Astrocyte of the spinal cord (primary cell): Measurements from ENCODE around the gene CCDC91.
A peak's percentile ranks its signal among the peaks of the same experiment; 100 is the strongest.

Experiments
- DNase-seq: peaks from one replicate; pipeline ENCODE4 v3.0.0; 2011; ENCODE audit warnings: low read depth, low spot score
- H3K4me3 ChIP-seq: 2 replicates; pipeline ENCODE4 v1.5.1; 2011; ENCODE audit warnings: low read depth, mild to moderate bottlenecking, low read length, moderate library complexity
- in situ Hi-C: cut with HindIII; loops from 2 replicates; pipeline ENCODE4 v1.10.0; 2017; ENCODE audit warnings: low sequenced_read_pairs
- TF ChIP-seq, protein P1 (sequence below): IDR thresholded peaks from 2 replicates; pipeline ENCODE4 v1.5.1; 2012; ENCODE audit warnings: low read depth, mild to moderate bottlenecking, low read length, inconsistent platforms

The CCDC91 gene

GRCh38 chr12:28568704-28569103 is 378.4 kb downstream of the CCDC91 start:
- H3K4me3 ChIP-seq = no peak overlapping the region
- TF ChIP-seq, protein P1, sequence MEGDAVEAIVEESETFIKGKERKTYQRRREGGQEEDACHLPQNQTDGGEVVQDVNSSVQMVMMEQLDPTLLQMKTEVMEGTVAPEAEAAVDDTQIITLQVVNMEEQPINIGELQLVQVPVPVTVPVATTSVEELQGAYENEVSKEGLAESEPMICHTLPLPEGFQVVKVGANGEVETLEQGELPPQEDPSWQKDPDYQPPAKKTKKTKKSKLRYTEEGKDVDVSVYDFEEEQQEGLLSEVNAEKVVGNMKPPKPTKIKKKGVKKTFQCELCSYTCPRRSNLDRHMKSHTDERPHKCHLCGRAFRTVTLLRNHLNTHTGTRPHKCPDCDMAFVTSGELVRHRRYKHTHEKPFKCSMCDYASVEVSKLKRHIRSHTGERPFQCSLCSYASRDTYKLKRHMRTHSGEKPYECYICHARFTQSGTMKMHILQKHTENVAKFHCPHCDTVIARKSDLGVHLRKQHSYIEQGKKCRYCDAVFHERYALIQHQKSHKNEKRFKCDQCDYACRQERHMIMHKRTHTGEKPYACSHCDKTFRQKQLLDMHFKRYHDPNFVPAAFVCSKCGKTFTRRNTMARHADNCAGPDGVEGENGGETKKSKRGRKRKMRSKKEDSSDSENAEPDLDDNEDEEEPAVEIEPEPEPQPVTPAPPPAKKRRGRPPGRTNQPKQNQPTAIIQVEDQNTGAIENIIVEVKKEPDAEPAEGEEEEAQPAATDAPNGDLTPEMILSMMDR = no peak
- in situ Hi-C loops = no loop called here
- no peak for DNase-seq

- peak; percentile 32 for DNase-seq
- TF ChIP-seq, protein P1 = no peak
- in situ Hi-C loops = no loop called here
- no peak overlapping the region for H3K4me3 ChIP-seq
Measured at GRCh38 chr12:28569698-28570411, 379.6 kb downstream of the CCDC91 start.

- TF ChIP-seq, protein P1 = no peak
- DNase-seq = no peak
- in situ Hi-C loops = no loop called here
- no peak overlapping the region for H3K4me3 ChIP-seq
Measured at GRCh38 chr12:28570811-28571210, 380.6 kb downstream of the CCDC91 start.

DNA sequence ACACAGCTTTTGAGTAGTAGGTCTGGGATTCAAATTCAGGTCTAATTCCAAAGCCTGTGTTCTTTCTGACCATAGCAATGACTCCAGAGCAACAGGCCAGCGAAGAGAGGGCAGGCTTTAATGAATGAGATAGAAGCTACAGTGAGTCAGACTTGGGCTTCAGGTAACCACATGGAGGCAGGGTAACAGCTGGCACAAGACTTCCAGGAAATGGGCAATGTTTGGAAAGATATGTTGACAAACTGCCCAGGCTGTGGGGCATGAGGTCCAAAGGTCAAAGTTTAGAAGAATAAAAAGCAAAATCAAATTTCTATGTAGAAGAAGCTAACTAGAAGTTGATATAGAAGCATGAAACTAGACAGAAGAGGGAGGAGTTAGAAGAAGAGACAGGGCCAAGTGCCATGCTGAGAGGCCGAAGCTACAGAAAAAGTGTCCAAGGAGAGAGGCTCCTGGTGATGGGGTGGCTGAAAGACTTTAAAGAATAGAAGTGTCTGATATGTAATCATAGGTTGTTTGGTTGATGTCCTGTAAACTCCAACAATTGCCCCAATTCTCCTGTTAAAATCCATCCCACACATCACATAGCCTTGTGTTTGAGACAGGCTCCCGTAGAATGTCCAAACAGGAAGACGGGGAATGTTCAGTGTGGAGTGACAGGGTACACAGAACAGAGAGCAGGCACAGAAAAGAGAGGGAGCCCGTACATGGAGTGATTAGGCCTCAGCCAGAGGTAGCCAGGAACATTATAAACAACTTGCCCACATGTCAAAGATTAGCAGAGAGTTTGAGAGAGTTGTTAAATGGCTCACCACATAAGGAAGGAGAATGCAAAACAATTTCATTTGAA is 384.7 kb downstream of the CCDC91 start:
- H3K4me3 ChIP-seq = no peak overlapping the region
- TF ChIP-seq, protein P1 = no peak
- DNase-seq = no peak
- in situ Hi-C loops = no loop called here

- TF ChIP-seq, protein P1 = no peak
- H3K4me3 ChIP-seq = no peak overlapping the region
- in situ Hi-C loops = no loop called here
- no peak for DNase-seq
Measured at GRCh38 chr12:28575593-28576205, 385.4 kb downstream of the CCDC91 start.

DNA sequence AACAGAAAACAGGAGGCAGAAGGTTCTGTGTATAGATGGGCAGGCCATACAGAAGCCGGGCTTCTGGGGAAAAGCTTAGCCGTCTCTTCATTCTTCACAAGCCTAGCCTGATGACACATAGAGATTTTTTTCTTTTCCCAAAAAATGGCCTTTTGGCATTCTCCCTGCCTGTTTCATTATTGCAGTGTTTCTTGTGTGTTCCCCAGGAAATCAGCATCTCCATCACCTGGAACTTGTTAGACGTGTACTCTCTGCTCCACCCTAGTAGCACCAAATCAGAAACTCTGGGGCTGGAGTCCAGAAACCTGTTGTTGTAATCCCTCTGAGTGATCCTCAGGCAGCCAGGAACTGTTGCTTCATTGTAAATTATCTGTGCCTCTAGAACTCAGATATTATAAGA is 388.1 kb downstream of the CCDC91 start:
- DNase-seq = no peak
- in situ Hi-C loops = no loop called here
- TF ChIP-seq, protein P1 = no peak
- H3K4me3 ChIP-seq = no peak overlapping the region
